ENCODE measurements around the gene COX8C. TPM values are rescaled to one million over a fixed set of nuclear protein-coding genes. Genes with fewer than 3 reads are reported as not detected.

The COX8C gene
- total and polyA plus RNA-seq, 2 of the 8 experiments (the other 6 are each of a cell fraction or from before 2014, with no cell fraction given), result not detected

DNA sequence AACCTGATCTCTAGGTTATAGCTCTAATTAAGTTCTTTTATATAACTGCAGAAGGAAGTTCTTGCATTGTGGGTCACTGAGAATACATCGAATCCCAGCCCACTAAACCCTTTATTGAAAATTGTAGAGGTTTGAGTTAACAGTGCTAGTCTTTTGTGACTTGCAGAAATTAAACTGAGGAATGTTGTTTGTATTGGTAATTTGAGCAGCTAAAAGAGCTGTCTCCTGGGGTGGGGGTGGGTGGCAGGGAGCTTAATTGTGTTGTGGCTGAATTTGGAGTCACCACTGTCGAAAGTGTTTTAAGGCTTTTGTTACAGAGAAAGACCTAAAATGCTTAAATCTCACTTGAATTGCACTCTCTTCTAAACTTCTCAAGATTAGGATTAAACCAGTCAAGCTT lies 3.2 kb upstream of the COX8C start:
- Histone ChIP-seq H4K5ac (ENCODE audit: insufficient read length, low read depth, low read length) (peak overlapping the region; percentile 41), H4K20me1 (replicated peaks in 1 of 2; ENCODE audit: control insufficient read depth in 1 of 2, insufficient read depth in 2 of 2, low read length in 2 of 2) (no peaks in the 10 kb centered on the region), H2BK12ac (ENCODE audit: low read depth, low read length) (no peak overlapping the region), H3K36me3 (ENCODE audit: control insufficient read depth in 2 of 4, insufficient read depth in 4 of 4, low read length in 3 of 4) (peaks cover 0 to 11% (median 4%) of the 10 kb centered on the region in 4 experiments; a peak in 2 of 8 replicates), H3K4ac (replicated peaks; ENCODE audit: insufficient read length, low read depth, low read length) (no peak overlapping the region), H2BK15ac (ENCODE audit: low read length) (no peak overlapping the region), H3K4me3 (ENCODE audit: extremely low read depth in 1 of 4, insufficient read depth in 2 of 4, low read depth in 3 of 4, low read length in 4 of 4) (peak overlapping the region in 1 of 4 experiments; percentile 43; a peak in 2 of 8 replicates), H3K79me1 (ENCODE audit: low read depth, low read length) (no peaks in the 10 kb centered on the region), H3K27me3 (replicated peaks in 1 of 4; ENCODE audit: control insufficient read depth in 3 of 4, extremely low read depth in 1 of 4, insufficient read depth in 3 of 4, low read length in 3 of 4) (no peaks in the 10 kb centered on the region), H3K9ac (replicated peaks in 1 of 4; ENCODE audit: extremely low read depth in 1 of 4, low read depth in 3 of 4, low read length in 3 of 4) (no peak overlapping the region), H2BK5ac (ENCODE audit: low read depth, low read length) (no peak overlapping the region), H3K4me1 (replicated peaks in 1 of 4; ENCODE audit: control insufficient read depth in 3 of 4, insufficient read depth in 4 of 4, low read length in 3 of 4) (peaks cover 0 to 10% (median 5%) of the 10 kb centered on the region in 4 experiments; a peak in 4 of 7 replicates), H2AK5ac (ENCODE audit: low read depth, low read length) (no peak overlapping the region), H3K14ac (ENCODE audit: insufficient read length) (no peak overlapping the region), H3K18ac (ENCODE audit: extremely low read depth, low read length) (no peak overlapping the region), H2BK20ac (ENCODE audit: low read length) (no peak overlapping the region), H3K4me2 (ENCODE audit: insufficient read depth in 1 of 2, low read depth in 2 of 2, low read length in 2 of 2) (peak overlapping the region; percentile 47 to 51), H3K27ac (ENCODE audit: low read depth, low read length) (peak overlapping the region; percentile 69; the same call in 1 of the 2 replicates), H2AFZ (ENCODE audit: low read length) (no peak overlapping the region), H3K23ac (ENCODE audit: insufficient read length) (no peak overlapping the region), H4K91ac (replicated peaks; ENCODE audit: insufficient read length, low read length) (no peak overlapping the region), H4K8ac (ENCODE audit: extremely low read depth, insufficient read depth, low read length) (no peak overlapping the region), H3K56ac (replicated peaks; ENCODE audit: insufficient read length, low read depth, low read length) (no peak overlapping the region), H3K23me2 (ENCODE audit: low read depth, low read length) (no peaks in the 10 kb centered on the region), H3K9me3 (ENCODE audit: insufficient read depth in 2 of 2, low read depth in 1 of 2, low read length in 1 of 2) (peaks cover 21 to 24% of the 10 kb centered on the region in 2 experiments), H3K79me2 (ENCODE audit: control insufficient read depth in 1 of 2, insufficient read depth in 2 of 2, low read length in 2 of 2) (no peaks in the 10 kb centered on the region), H2BK120ac (replicated peaks; ENCODE audit: low read depth, low read length) (no peak overlapping the region)
- POLR2A ChIA-PET (ENCODE audit: partially characterized antibody), result interaction anchor here (0.9 to 1.3 kb wide), 3 partner anchors 10 to 87 kb away, joined by 4 to 6 read pairs (median 5); partner anchors contain the start of gene UNC79
- CTCF ChIA-PET (ENCODE audit: partially characterized antibody), result no interaction called here
- no peak for DNase-seq (ENCODE audit: low read depth in 1 of 2, low spot score in 2 of 2)
- 30% methylated on average over 2 of the region's 2 CpGs; no CpG with 5 or more reads in 1 of the 2 experiments for WGBS, 2 experiments (ENCODE audit: extremely low coverage in 1 of 2, insufficient coverage in 1 of 2, insufficient read length in 1 of 2, insufficient replicate concordance in 2 of 2, low coverage in 1 of 2, low lambda C conversion rate in 2 of 2, missing lambda C conversion rate in 1 of 2)
- FAIRE-seq, result peak; percentile 13
- peak; percentile 60 for TF ChIP-seq ASH2L (IDR thresholded peaks at IDR 0.05; ENCODE audit: low read length)
- no peak for TF ChIP-seq CHD2 (IDR thresholded peaks at IDR 0.05; ENCODE audit: low read length)
- no peak for TF ChIP-seq ATF3 (IDR thresholded peaks at IDR 0.05; ENCODE audit: insufficient read depth, low read depth, low read length)
- TF ChIP-seq BCL11A (IDR thresholded peaks at IDR 0.05; ENCODE audit: low read depth in 2 of 2, low read length in 2 of 2), result no peak
- TF ChIP-seq SIX5 (IDR thresholded peaks at IDR 0.05; ENCODE audit: low read depth, low read length), result no peak

Measured in H1 (cell line).